Cardiac septum (tissue), 1 donor: ENCODE results near the gene RXFP2. TPM values are rescaled to one million over a fixed set of nuclear protein-coding genes. Genes with fewer than 3 reads are reported as not detected.

Experiments used
- DNase-seq: peaks from one replicate; pipeline ENCODE4 v3.0.0-alpha.2; 2020; ENCODE audit warnings: low spot score
- intact Hi-C: fragments of 100-400 bp; cut with DNase I; formaldehyde crosslinking; loops from one replicate; pipeline ENCODE4 v1.14.0; 2022
- long read RNA-seq: library from polyadenylated mRNA; unstranded; transcript quantifications from one replicate; pipeline ENCODE4 v2.0.0, GENCODE V29; 2021
- total RNA-seq: library from RNA; stranded (reverse); fragmentation: NEBNext Ultra II Directional; extraction: Animal tissue kit (Norgen Biotek cat#: 25700); gene quantifications from one replicate; pipeline ENCODE4 v1.2.1, GENCODE V29; 2021
- donor health status: DM: no; HTN: no; CAD: no.

RXFP2 gene
- not detected for total RNA-seq
- long read RNA-seq = 0 reads

GRCh38 chr13:31739226-31739625, at the start of gene RXFP2:
RXFP2 (plus strand) TSS chr13:31739526; CDS start chr13:31739613, 87 bp downstream.
- DNase-seq = no peak
- intact Hi-C loops = no loop called here

- intact Hi-C loops = no loop called here
- DNase-seq = no peak
Observed at GRCh38 chr13:31697290-31697689, 42.0 kb upstream of the RXFP2 start.

- no peak for DNase-seq
- intact Hi-C loops = no loop called here
Observed at GRCh38 chr13:31699650-31700049, 39.7 kb upstream of the RXFP2 start.

GRCh38 chr13:31703780-31704179, 35.5 kb upstream of the RXFP2 start:
- intact Hi-C loops = no loop called here
- no peak for DNase-seq

- DNase-seq = no peak
- intact Hi-C loops = no loop called here
Observed at GRCh38 chr13:31706105-31706504, 33.2 kb upstream of the RXFP2 start.

- intact Hi-C loops = no loop called here
- no peak for DNase-seq
Observed at GRCh38 chr13:31717583-31717982, 21.7 kb upstream of the RXFP2 start.

GRCh38 chr13:31719214-31719613, 20.1 kb upstream of the RXFP2 start:
- DNase-seq = no peak

GRCh38 chr13:31722673-31723072, 16.7 kb upstream of the RXFP2 start:
- intact Hi-C loops = no loop called here
- DNase-seq = no peak

More at GRCh38 chr13:31719214-31719613, 20.1 kb upstream of the RXFP2 start:
- intact Hi-C loops = no loop called here

GRCh38 chr13:31725841-31726240, 13.5 kb upstream of the RXFP2 start:
- DNase-seq = no peak
- intact Hi-C loops = no loop called here

GRCh38 chr13:31731921-31732320, 7.4 kb upstream of the RXFP2 start:
- DNase-seq = no peak
- intact Hi-C loops = no loop called here

- intact Hi-C loops = no loop called here
- DNase-seq = no peak
Observed at GRCh38 chr13:31733066-31733465, 6.3 kb upstream of the RXFP2 start.

- DNase-seq = no peak
- intact Hi-C loops = no loop called here
Observed at GRCh38 chr13:31733647-31734046, 5.7 kb upstream of the RXFP2 start.

- DNase-seq = no peak
- intact Hi-C loops = loop anchor here (2.0 to 10.0 kb wide), 3 partner anchors 207 to 507 kb away; no protein-coding TSS in a partner anchor
Observed at GRCh38 chr13:31742097-31742734, 2.9 kb downstream of the RXFP2 start.

- no peak for DNase-seq
- intact Hi-C loops = loop anchor here (10.0 kb wide), 2 partner anchors 212 to 512 kb away; no protein-coding TSS in a partner anchor
Observed at GRCh38 chr13:31747291-31747690, 8.0 kb downstream of the RXFP2 start.

- intact Hi-C loops = loop anchor here (10.0 kb wide), 2 partner anchors 213 to 513 kb away; no protein-coding TSS in a partner anchor
- DNase-seq = no peak
Observed at GRCh38 chr13:31747966-31748365, 8.6 kb downstream of the RXFP2 start.

- no peak for DNase-seq
- intact Hi-C loops = loop anchor here (10.0 kb wide), 2 partner anchors 215 to 515 kb away; no protein-coding TSS in a partner anchor
Observed at GRCh38 chr13:31749929-31750328, 10.6 kb downstream of the RXFP2 start.

- intact Hi-C loops = no loop called here
Observed at GRCh38 chr13:31755211-31755610, 15.9 kb downstream of the RXFP2 start.

GRCh38 chr13:31755803-31756212, 16.5 kb downstream of the RXFP2 start:
- intact Hi-C loops = no loop called here
- no peak for DNase-seq

More at GRCh38 chr13:31755211-31755610, 15.9 kb downstream of the RXFP2 start:
- DNase-seq = no peak

GRCh38 chr13:31756346-31756745, 17.0 kb downstream of the RXFP2 start:
- intact Hi-C loops = no loop called here
- DNase-seq = no peak

GRCh38 chr13:31761951-31762350, 22.6 kb downstream of the RXFP2 start:
- no peak for DNase-seq

GRCh38 chr13:31764556-31764955, 25.2 kb downstream of the RXFP2 start:
- intact Hi-C loops = no loop called here

More at GRCh38 chr13:31761951-31762350, 22.6 kb downstream of the RXFP2 start:
- intact Hi-C loops = no loop called here

More at GRCh38 chr13:31764556-31764955, 25.2 kb downstream of the RXFP2 start:
- no peak for DNase-seq
